ENCODE results near the gene TAF4.

- TF ChIP-seq CTCF (IDR thresholded peaks at IDR 0.05; ENCODE audit: insufficient read depth, low read length, poor library complexity, severe bottlenecking) (no peak), EZH2phosphoT487 (conservative IDR thresholded peaks at IDR 0.05; ENCODE audit: low read length) (no peak)
Measured at GRCh38 chr20:62083312-62083711, 17.6 kb upstream of the TAF4 start.
